ENCODE data around the gene VPS51.
A peak's percentile ranks its signal among the peaks of the same experiment; 100 is the strongest.

The VPS51 gene

DNA sequence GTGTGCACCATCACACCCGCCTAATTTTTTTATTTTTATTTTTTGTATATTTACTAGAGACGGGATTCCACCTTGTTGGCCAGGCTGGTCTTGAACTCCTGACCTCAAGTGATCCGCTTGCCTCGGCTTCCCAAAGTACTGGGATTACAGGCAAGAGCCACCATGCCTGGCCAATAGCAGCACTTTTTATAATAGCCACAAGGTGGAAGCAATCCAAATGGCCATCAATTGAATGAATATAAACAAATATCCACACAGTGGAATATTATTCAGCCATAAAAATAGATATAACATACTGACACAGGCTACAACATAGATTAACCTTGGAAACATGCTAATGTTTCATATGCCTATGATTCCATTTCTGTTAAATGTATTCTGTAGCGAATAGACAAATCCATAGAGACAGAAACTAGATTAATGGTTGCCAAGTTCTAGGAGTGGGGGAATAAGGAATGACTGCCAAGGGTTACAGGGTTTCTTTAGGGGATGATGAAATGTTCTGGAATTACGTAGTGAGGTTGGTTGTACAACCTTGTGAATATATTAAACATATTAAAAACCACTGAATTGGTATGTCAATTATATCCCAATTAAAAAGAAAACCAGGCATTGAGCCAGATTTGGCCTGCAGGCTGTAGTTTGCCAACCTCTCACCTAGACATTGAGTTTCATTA, 4.8 kb downstream of the VPS51 start:
- no peak overlapping the region for H3K4me3 ChIP-seq (ENCODE audit: low read depth, low read length)
- DNase-seq (ENCODE audit: low read depth) = no peak
- no peak for TF ChIP-seq MAX (IDR thresholded peaks at IDR 0.05; ENCODE audit: low read depth, low read length)
- TF ChIP-seq, protein P1, sequence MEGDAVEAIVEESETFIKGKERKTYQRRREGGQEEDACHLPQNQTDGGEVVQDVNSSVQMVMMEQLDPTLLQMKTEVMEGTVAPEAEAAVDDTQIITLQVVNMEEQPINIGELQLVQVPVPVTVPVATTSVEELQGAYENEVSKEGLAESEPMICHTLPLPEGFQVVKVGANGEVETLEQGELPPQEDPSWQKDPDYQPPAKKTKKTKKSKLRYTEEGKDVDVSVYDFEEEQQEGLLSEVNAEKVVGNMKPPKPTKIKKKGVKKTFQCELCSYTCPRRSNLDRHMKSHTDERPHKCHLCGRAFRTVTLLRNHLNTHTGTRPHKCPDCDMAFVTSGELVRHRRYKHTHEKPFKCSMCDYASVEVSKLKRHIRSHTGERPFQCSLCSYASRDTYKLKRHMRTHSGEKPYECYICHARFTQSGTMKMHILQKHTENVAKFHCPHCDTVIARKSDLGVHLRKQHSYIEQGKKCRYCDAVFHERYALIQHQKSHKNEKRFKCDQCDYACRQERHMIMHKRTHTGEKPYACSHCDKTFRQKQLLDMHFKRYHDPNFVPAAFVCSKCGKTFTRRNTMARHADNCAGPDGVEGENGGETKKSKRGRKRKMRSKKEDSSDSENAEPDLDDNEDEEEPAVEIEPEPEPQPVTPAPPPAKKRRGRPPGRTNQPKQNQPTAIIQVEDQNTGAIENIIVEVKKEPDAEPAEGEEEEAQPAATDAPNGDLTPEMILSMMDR (IDR thresholded peaks at IDR 0.05; ENCODE audit: low read depth, low read length) = peak; percentile 11

DNA sequence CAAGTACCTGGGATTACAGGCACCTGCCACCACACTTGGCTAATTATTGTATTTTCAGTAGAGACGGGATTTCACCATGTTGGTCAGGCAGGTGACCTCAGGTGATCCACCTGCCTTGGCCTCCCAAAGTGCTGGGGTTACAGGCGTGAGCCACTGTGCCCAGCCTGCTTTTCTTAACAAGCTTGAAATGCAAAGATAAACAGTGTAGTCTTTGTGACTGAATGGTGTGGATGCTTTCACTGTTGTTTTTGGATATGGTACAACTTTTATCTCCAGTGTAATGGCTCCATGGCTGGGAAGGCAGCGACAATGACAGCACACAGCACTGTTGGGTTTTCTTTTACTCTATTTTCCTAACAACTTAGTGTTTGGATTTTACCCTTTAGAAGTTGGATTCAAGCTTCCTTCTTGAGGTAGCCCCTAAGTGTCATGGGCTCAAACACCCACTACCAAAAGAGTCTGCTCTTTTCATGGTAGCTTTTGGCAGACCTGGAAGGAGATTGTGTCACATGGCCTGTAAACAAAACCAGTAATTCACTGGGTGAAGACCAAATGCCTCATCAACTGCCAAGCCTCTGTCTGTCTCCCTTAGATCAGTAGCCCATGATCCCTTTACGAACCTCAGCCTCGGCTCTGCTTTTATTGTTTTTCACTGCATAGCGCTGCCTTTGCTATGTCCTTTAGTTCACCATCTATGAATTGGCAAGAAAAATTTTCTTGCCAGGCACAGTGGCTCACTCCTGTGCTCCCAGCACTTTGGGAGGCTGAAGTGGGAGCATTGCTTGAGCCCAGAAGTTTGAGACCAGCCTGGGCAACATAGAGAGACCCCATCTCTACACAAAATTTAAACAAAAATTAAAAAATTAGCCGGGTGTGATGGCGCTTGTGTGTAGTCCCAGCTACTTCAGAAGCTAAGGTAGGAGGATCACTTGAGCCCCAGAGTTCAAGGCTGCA, 6.4 kb downstream of the VPS51 start:
- no peak overlapping the region for H3K4me3 ChIP-seq (ENCODE audit: low read depth, low read length)
- no peak for TF ChIP-seq MYC (IDR thresholded peaks at IDR 0.05; ENCODE audit: low read depth, low read length)
- TF ChIP-seq, protein P1 (IDR thresholded peaks at IDR 0.05; ENCODE audit: low read depth, low read length) = no peak
- TF ChIP-seq POLR2A (IDR thresholded peaks at IDR 0.05; ENCODE audit: extremely low read depth, insufficient read length) = no peak
- no peak for TF ChIP-seq MAX (IDR thresholded peaks at IDR 0.05; ENCODE audit: low read depth, low read length)
- no peak for DNase-seq (ENCODE audit: low read depth)

GRCh38 chr11:65103476-65103875, 7.5 kb downstream of the VPS51 start:
- DNase-seq (ENCODE audit: low read depth) = no peak
- no peak overlapping the region for H3K4me3 ChIP-seq (ENCODE audit: low read depth, low read length)
- no peak for TF ChIP-seq POLR2A (IDR thresholded peaks at IDR 0.05; ENCODE audit: extremely low read depth, insufficient read length)
- no peak for TF ChIP-seq MYC (IDR thresholded peaks at IDR 0.05; ENCODE audit: low read depth, low read length)
- TF ChIP-seq, protein P1 (IDR thresholded peaks at IDR 0.05; ENCODE audit: low read depth, low read length) = no peak
- TF ChIP-seq MAX (IDR thresholded peaks at IDR 0.05; ENCODE audit: low read depth, low read length) = no peak

GRCh38 chr11:65104628-65105027, 8.6 kb downstream of the VPS51 start:
- no peak for DNase-seq (ENCODE audit: low read depth)
- TF ChIP-seq POLR2A (IDR thresholded peaks at IDR 0.05; ENCODE audit: extremely low read depth, insufficient read length) (no peak), MYC (IDR thresholded peaks at IDR 0.05; ENCODE audit: low read depth, low read length) (no peak), MAX (IDR thresholded peaks at IDR 0.05; ENCODE audit: low read depth, low read length) (no peak)
- TF ChIP-seq, protein P1 (IDR thresholded peaks at IDR 0.05; ENCODE audit: low read depth, low read length) = no peak
- no peak overlapping the region for H3K4me3 ChIP-seq (ENCODE audit: low read depth, low read length)

- TF ChIP-seq MAX (IDR thresholded peaks at IDR 0.05; ENCODE audit: low read depth, low read length) = no peak
- no peak for TF ChIP-seq POLR2A (IDR thresholded peaks at IDR 0.05; ENCODE audit: extremely low read depth, insufficient read length)
- TF ChIP-seq MYC (IDR thresholded peaks at IDR 0.05; ENCODE audit: low read depth, low read length) = no peak
- TF ChIP-seq, protein P1 (IDR thresholded peaks at IDR 0.05; ENCODE audit: low read depth, low read length) = no peak
- DNase-seq (ENCODE audit: low read depth) = no peak
- no peak overlapping the region for H3K4me3 ChIP-seq (ENCODE audit: low read depth, low read length)
Observed at GRCh38 chr11:65107078-65107477, 11.1 kb downstream of the VPS51 start.

Data from NB4 (cell line).